Astrocyte (in vitro differentiated cells and primary cell): ENCODE data around the gene FRMD4A. TPM values are rescaled to one million over a fixed set of nuclear protein-coding genes. Genes with fewer than 3 reads are reported as not detected.
A peak's percentile ranks its signal among the peaks of the same experiment; 100 is the strongest.

Experiments
- DNase-seq: peaks from one replicate; pipeline ENCODE4 v3.0.0-alpha.2; 2010; ENCODE audit warnings: low read depth
- FAIRE-seq: peaks from 2 replicates; lab custom pipeline; 2011; peaks lifted over from hg19 to GRCh38; lab: Jason Lieb, UNC
- H2AFZ ChIP-seq: 2 replicates; pipeline ENCODE4 v1.6.0; 2012; ENCODE audit warnings: low read depth, low read length, inconsistent platforms
- H3K27ac ChIP-seq: 2 replicates; pipeline ENCODE4 v1.5.1; 2011; ENCODE audit warnings: low read depth, low read length, inconsistent platforms
- H3K27me3 ChIP-seq: 2 replicates; pipeline ENCODE4 v1.6.0; 2011; ENCODE audit warnings: low read length, inconsistent platforms; ENCODE audit not compliant: insufficient read depth
- H3K36me3 ChIP-seq: 2 replicates; pipeline ENCODE4 v1.5.1; 2011; ENCODE audit warnings: low read length, inconsistent platforms; ENCODE audit not compliant: insufficient read depth
- H3K4me1 ChIP-seq: 2 replicates; pipeline ENCODE4 v1.5.1; 2011; ENCODE audit warnings: low read length, inconsistent platforms; ENCODE audit not compliant: insufficient read depth
- H3K4me2 ChIP-seq: 2 replicates; pipeline ENCODE4 v1.6.0; 2012; ENCODE audit warnings: low read length, inconsistent platforms
- H3K4me3 ChIP-seq: 2 replicates; pipeline ENCODE4 v1.5.1; 2011; ENCODE audit warnings: low read depth, mild to moderate bottlenecking, low read length, inconsistent platforms; ENCODE audit not compliant: insufficient read depth
- H3K79me2 ChIP-seq: 2 replicates; pipeline ENCODE4 v1.6.0; 2012; ENCODE audit warnings: mild to moderate bottlenecking, low read length, inconsistent platforms; ENCODE audit not compliant: insufficient read depth
- H3K9ac ChIP-seq: 2 replicates; pipeline ENCODE4 v1.6.0; 2012; ENCODE audit warnings: mild to moderate bottlenecking, low read length, inconsistent platforms
- H3K9me3 ChIP-seq: 2 replicates; pipeline ENCODE4 v1.5.1; 2012; ENCODE audit warnings: low read depth, mild to moderate bottlenecking, low read length, inconsistent platforms; ENCODE audit not compliant: insufficient read depth
- H4K20me1 ChIP-seq: 2 replicates; pipeline ENCODE4 v1.6.0; 2012; ENCODE audit warnings: low read length, inconsistent platforms; ENCODE audit not compliant: insufficient read depth
- H3K27ac Mint-ChIP-seq: one replicate; pipeline ENCODE4 v1.8.0; 2021; ENCODE audit warnings: mild to moderate bottlenecking, mixed read lengths; ENCODE audit not compliant: unreplicated experiment
- H3K27me3 Mint-ChIP-seq: one replicate; pipeline ENCODE4 v1.8.0; 2021; ENCODE audit warnings: low read depth, mixed read lengths; ENCODE audit not compliant: unreplicated experiment
- H3K36me3 Mint-ChIP-seq: one replicate; pipeline ENCODE4 v1.8.0; 2021; ENCODE audit warnings: low read depth, mixed read lengths; ENCODE audit not compliant: unreplicated experiment
- H3K4me1 Mint-ChIP-seq: one replicate; pipeline ENCODE4 v1.8.0; 2021; ENCODE audit warnings: low read depth, mixed read lengths; ENCODE audit not compliant: unreplicated experiment
- H3K4me3 Mint-ChIP-seq: one replicate; pipeline ENCODE4 v1.8.0; 2021; ENCODE audit warnings: mild to moderate bottlenecking, moderate library complexity, mixed read lengths; ENCODE audit not compliant: unreplicated experiment
- H3K9me3 Mint-ChIP-seq: one replicate; pipeline ENCODE4 v1.8.0; 2021; ENCODE audit warnings: mild to moderate bottlenecking, mixed read lengths; ENCODE audit not compliant: unreplicated experiment
- CTCF ChIP-seq: IDR thresholded peaks from 2 replicates; pipeline ENCODE4 v1.5.1; 2011; ENCODE audit warnings: low read depth, mild to moderate bottlenecking, inconsistent platforms, low read length, moderate library complexity; ENCODE audit not compliant: insufficient read depth
- EZH2 ChIP-seq: IDR thresholded peaks from 2 replicates; pipeline ENCODE4 v1.6.1; 2012; ENCODE audit warnings: mild to moderate bottlenecking, low read length, inconsistent platforms; ENCODE audit not compliant: insufficient read depth
- total RNA-seq: library from RNA; stranded (reverse); gene quantifications from 2 replicates; pipeline ENCODE4 v1.2.1, GENCODE V29; 2021

Gene FRMD4A
- total RNA-seq, 1 donor from 2014 or later = 82.5 TPM

- no peaks in the 10 kb centered on the region for H3K9me3 ChIP-seq
- peaks cover 32% of the 10 kb centered on the region for H3K36me3 ChIP-seq
- H3K4me1 Mint-ChIP-seq = peaks cover 46% of the 10 kb centered on the region
- peak overlapping the region; percentile 15 for H3K4me3 ChIP-seq
- H3K27me3 Mint-ChIP-seq = no peaks in the 10 kb centered on the region
- peaks cover 45% of the 10 kb centered on the region for H3K4me1 ChIP-seq
- FAIRE-seq (no peak), DNase-seq (no peak)
- H3K9me3 Mint-ChIP-seq = no peaks in the 10 kb centered on the region
- H3K79me2 ChIP-seq = peaks cover 94% of the 10 kb centered on the region
- H3K27ac ChIP-seq = no peak overlapping the region
- no peaks in the 10 kb centered on the region for H3K27me3 ChIP-seq
- H4K20me1 ChIP-seq = peaks cover 79% of the 10 kb centered on the region
- no peak overlapping the region for H3K27ac Mint-ChIP-seq
- no peak overlapping the region for H2AFZ ChIP-seq
- H3K4me3 Mint-ChIP-seq = no peak overlapping the region
- peak overlapping the region; percentile 98 for H3K4me2 ChIP-seq
- H3K9ac ChIP-seq = no peak overlapping the region
- peaks cover 17% of the 10 kb centered on the region for H3K36me3 Mint-ChIP-seq
- no peak for TF ChIP-seq EZH2
- TF ChIP-seq CTCF = no peak
Observed at GRCh38 chr10:13703101-13703818, 627.5 kb downstream of the FRMD4A start.

GRCh38 chr10:13701157-13701919 is 629.4 kb downstream of the FRMD4A start:
- H3K4me3 Mint-ChIP-seq = no peak overlapping the region
- H3K36me3 Mint-ChIP-seq = peaks cover 28% of the 10 kb centered on the region
- H3K9ac ChIP-seq = no peak overlapping the region
- peaks cover 90% of the 10 kb centered on the region for H4K20me1 ChIP-seq
- no peaks in the 10 kb centered on the region for H3K27me3 ChIP-seq
- no peak overlapping the region for H3K27ac Mint-ChIP-seq
- H3K36me3 ChIP-seq = peaks cover 48% of the 10 kb centered on the region
- H3K4me1 ChIP-seq = peaks cover 38% of the 10 kb centered on the region
- H3K4me2 ChIP-seq = peak overlapping the region; percentile 98
- peaks cover 31% of the 10 kb centered on the region for H3K4me1 Mint-ChIP-seq
- no peak overlapping the region for H3K27ac ChIP-seq
- no peak overlapping the region for H2AFZ ChIP-seq
- no peak overlapping the region for H3K4me3 ChIP-seq
- no peaks in the 10 kb centered on the region for H3K9me3 ChIP-seq
- H3K27me3 Mint-ChIP-seq = no peaks in the 10 kb centered on the region
- TF ChIP-seq EZH2 (no peak), CTCF (no peak)
- DNase-seq = no peak
- FAIRE-seq = no peak
- H3K79me2 ChIP-seq = peaks cover 88% of the 10 kb centered on the region
- no peaks in the 10 kb centered on the region for H3K9me3 Mint-ChIP-seq
